ENCODE data around the gene SVIL. TPM values are rescaled to one million over a fixed set of nuclear protein-coding genes. Genes with fewer than 3 reads are reported as not detected.
A peak's percentile ranks its signal among the peaks of the same experiment; 100 is the strongest.
"Not testable (repeated sequence)": the region's sequence is repeated elsewhere in the genome, so short reads cannot be mapped to it uniquely, and the experiment has no call there.

SVIL gene
- total RNA-seq, 2 donors from 2014 or later: 349 to 483 TPM

- Histone ChIP-seq H3K4me1 (ENCODE audit: control insufficient read depth in 1 of 2, low read depth in 2 of 2) (peaks cover 9 to 62% of the 10 kb centered on the region in 2 donors), H3K27ac (peak overlapping the region; percentile 46 to 69), H3K27me3 (replicated peaks; ENCODE audit: insufficient read depth) (no peaks in the 10 kb centered on the region), H3K36me3 (peaks cover 60% of the 10 kb centered on the region), H3K4me3 (no peak overlapping the region), H3K9me3 (no peaks in the 10 kb centered on the region)
- TF ChIP-seq, protein P1, sequence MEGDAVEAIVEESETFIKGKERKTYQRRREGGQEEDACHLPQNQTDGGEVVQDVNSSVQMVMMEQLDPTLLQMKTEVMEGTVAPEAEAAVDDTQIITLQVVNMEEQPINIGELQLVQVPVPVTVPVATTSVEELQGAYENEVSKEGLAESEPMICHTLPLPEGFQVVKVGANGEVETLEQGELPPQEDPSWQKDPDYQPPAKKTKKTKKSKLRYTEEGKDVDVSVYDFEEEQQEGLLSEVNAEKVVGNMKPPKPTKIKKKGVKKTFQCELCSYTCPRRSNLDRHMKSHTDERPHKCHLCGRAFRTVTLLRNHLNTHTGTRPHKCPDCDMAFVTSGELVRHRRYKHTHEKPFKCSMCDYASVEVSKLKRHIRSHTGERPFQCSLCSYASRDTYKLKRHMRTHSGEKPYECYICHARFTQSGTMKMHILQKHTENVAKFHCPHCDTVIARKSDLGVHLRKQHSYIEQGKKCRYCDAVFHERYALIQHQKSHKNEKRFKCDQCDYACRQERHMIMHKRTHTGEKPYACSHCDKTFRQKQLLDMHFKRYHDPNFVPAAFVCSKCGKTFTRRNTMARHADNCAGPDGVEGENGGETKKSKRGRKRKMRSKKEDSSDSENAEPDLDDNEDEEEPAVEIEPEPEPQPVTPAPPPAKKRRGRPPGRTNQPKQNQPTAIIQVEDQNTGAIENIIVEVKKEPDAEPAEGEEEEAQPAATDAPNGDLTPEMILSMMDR (IDR thresholded peaks at IDR 0.05): no peak
- ATAC-seq (ENCODE audit: insufficient number of reproducible peaks, low FRiP score, low read depth) (no peak), DNase-seq (ENCODE audit: low spot score) (no peak)
Observed at GRCh38 chr10:29470843-29471543, 163.8 kb downstream of the SVIL start.

DNA sequence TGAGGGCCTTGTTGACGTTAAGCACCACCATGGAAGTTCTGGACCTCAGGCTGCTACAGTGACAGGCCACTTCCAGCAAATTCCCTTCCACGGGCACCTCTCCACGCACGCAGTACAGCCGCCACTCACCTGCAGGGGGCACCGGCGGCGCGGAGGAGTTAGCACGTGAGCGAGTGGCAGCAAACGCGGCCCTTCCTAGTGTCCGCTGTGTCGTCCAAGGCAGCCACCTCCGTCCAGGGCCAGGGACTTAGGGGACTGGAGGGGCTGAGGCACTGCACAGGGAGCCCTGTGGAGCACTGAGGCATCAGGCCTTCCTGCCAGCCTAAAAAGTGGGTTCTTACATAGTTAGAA is 164.4 kb downstream of the SVIL start:
- DNase-seq (ENCODE audit: low spot score): no peak
- peaks cover 66% of the 10 kb centered on the region for H3K36me3 ChIP-seq
- TF ChIP-seq, protein P1 (IDR thresholded peaks at IDR 0.05): peak; percentile 48

DNA sequence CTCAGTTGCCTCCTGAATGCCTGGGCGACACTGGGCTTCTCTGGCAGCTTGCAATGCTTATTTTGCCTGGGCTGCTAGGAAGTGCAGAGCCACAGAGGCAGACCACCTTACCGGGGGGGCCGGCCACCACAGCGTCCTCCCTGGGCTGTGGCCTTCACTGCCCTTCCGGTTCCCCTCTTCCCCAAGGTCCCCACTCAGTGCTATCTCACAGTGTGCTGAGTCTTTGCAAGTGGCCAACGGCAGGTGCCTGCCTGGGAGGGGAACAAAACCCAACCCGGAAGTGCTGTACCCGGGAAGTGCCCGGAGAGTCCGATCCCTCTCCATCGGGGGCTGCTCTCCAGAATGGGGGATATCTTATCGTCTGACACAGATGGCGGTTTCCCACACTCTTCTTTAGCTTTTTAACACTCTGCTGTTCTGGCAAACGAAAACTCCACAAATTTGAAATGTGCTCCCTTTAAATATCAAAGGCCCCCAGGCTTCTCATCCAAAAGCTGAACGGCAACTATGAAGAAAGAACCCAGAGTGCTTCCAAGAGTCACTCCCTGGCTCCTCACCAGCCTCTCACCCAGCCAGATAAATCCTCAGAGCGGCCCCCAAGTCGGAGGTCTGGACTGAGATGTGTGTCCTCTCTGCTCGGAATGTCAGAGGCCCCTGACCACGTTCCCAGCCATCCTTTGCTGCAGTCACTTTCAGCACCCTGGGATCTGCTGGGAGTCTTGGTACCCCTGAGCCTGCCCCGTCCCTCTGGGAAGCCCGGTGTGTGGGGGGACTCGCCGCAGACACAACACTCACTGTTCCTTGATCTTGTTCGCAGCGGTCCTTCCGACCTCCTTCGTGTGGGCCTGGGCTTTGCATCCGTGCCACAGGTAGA is 165.1 kb downstream of the SVIL start:
- Histone ChIP-seq H3K27ac (peak overlapping the region; percentile 46 to 69), H3K4me3 (no peak overlapping the region), H3K4me1 (ENCODE audit: control insufficient read depth in 1 of 2, low read depth in 2 of 2) (peaks cover 8 to 49% of the 10 kb centered on the region in 2 donors), H3K36me3 (peaks cover 71% of the 10 kb centered on the region), H3K9me3 (no peaks in the 10 kb centered on the region), H3K27me3 (replicated peaks; ENCODE audit: insufficient read depth) (no peaks in the 10 kb centered on the region)
- DNase-seq (ENCODE audit: low spot score) (no peak), ATAC-seq (ENCODE audit: insufficient number of reproducible peaks, low FRiP score, low read depth) (no peak)
- TF ChIP-seq, protein P1 (IDR thresholded peaks at IDR 0.05): no peak

More for the DNA sequence above, 164.4 kb downstream of the SVIL start:
- Histone ChIP-seq H3K27me3 (replicated peaks; ENCODE audit: insufficient read depth) (no peaks in the 10 kb centered on the region), H3K4me1 (ENCODE audit: control insufficient read depth in 1 of 2, low read depth in 2 of 2) (peaks cover 9 to 55% of the 10 kb centered on the region in 2 donors), H3K4me3 (no peak overlapping the region), H3K27ac (peak overlapping the region; percentile 46 to 69), H3K9me3 (no peaks in the 10 kb centered on the region)
- no peak for ATAC-seq (ENCODE audit: insufficient number of reproducible peaks, low FRiP score, low read depth)

GRCh38 chr10:29465384-29465783 is 169.4 kb downstream of the SVIL start:
- Histone ChIP-seq H3K27me3 (replicated peaks; ENCODE audit: insufficient read depth) (no peaks in the 10 kb centered on the region), H3K4me1 (ENCODE audit: control insufficient read depth in 1 of 2, low read depth in 2 of 2) (peaks cover 0 to 16% of the 10 kb centered on the region in 2 donors), H3K27ac (peak overlapping the region in 1 of 2 donors; percentile 11), H3K36me3 (peaks cover 63% of the 10 kb centered on the region), H3K9me3 (no peaks in the 10 kb centered on the region), H3K4me3 (no peak overlapping the region)
- DNase-seq (ENCODE audit: low spot score) (no peak), ATAC-seq (ENCODE audit: insufficient number of reproducible peaks, low FRiP score, low read depth) (no peak)
- TF ChIP-seq, protein P1 (IDR thresholded peaks at IDR 0.05): no peak

- DNase-seq (ENCODE audit: low spot score): not testable (repeated sequence)
Observed at GRCh38 chr10:29464671-29465171, 170.1 kb downstream of the SVIL start.

More at GRCh38 chr10:29464671-29465171, 170.1 kb downstream of the SVIL start:
- H3K27me3 ChIP-seq (replicated peaks; ENCODE audit: insufficient read depth); H3K4me3 ChIP-seq; H3K4me1 ChIP-seq (ENCODE audit: control insufficient read depth in 1 of 2, low read depth in 2 of 2); H3K9me3 ChIP-seq; ATAC-seq (ENCODE audit: insufficient number of reproducible peaks, low FRiP score, low read depth): not testable (repeated sequence)
- Histone ChIP-seq H3K36me3 (peaks cover 62% of the 10 kb centered on the region), H3K27ac (peak overlapping the region in 1 of 2 donors; percentile 19)

All from thoracic aorta (tissue), 2 donors.